ENCODE data around the gene LCN6. TPM values are rescaled to one million over a fixed set of nuclear protein-coding genes. Genes with fewer than 3 reads are reported as not detected.
A peak's percentile ranks its signal among the peaks of the same experiment; 100 is the strongest.

Gene LCN6
- total RNA-seq, 8 experiments from 2014 or later = 0.41 to 0.76 TPM; not detected in 6

GRCh38 chr9:136734837-136735496 lies 13.4 kb downstream of the LCN6 start:
- H3K4me3 ChIP-seq = no peak overlapping the region
- ATAC-seq (replicated peaks in 6 of 8) = peak in 3 of 8 experiments; percentile 2 to 22 (median 8)
- 0 to 93% (median 69%) methylated on average over 1 to 9 of the region's 12 CpGs; no CpG with 5 or more reads in 2 of the 10 experiments for WGBS, 10 experiments
- no peaks in the 10 kb centered on the region for H3K4me1 ChIP-seq (replicated peaks in 1 of 2)
- in situ Hi-C loops (cut with MboI; ENCODE audit: low pct_unique_long_range_greater_than_20kb in 2 of 9, low sequenced_read_pairs in 9 of 9, unreplicated experiment in 9 of 9) = no loop called here
- no peak overlapping the region for H3K27ac ChIP-seq

GRCh38 chr9:136733611-136734010 lies 14.7 kb downstream of the LCN6 start:
- in situ Hi-C loops (cut with MboI; ENCODE audit: low pct_unique_long_range_greater_than_20kb in 2 of 9, low sequenced_read_pairs in 9 of 9, unreplicated experiment in 9 of 9) = no loop called here
- WGBS, 10 experiments = 0 to 100% (median 95%) methylated on average over 1 to 5 of the region's 12 CpGs; no CpG with 5 or more reads in 4 of the 10 experiments
- Histone ChIP-seq H3K4me3 (no peak overlapping the region), H3K4me1 (replicated peaks in 1 of 2) (peaks cover 3 to 4% of the 10 kb centered on the region in 2 donors), H3K27ac (no peak overlapping the region)
- no peak for ATAC-seq (replicated peaks in 6 of 8)

- 20 to 70% (median 58%) methylated on average over 1 to 13 of the region's 16 CpGs; no CpG with 5 or more reads in 4 of the 10 experiments for WGBS, 10 experiments
- in situ Hi-C loops (cut with MboI; ENCODE audit: low pct_unique_long_range_greater_than_20kb in 2 of 9, low sequenced_read_pairs in 9 of 9, unreplicated experiment in 9 of 9) = no loop called here
- Histone ChIP-seq H3K4me3 (no peak overlapping the region), H3K4me1 (replicated peaks in 1 of 2) (peaks cover 3 to 4% of the 10 kb centered on the region in 2 donors), H3K27ac (no peak overlapping the region)
- ATAC-seq (replicated peaks in 6 of 8) = no peak
These were observed 15.7 kb downstream of the LCN6 start for GRCh38 chr9:136732444-136733178.

- in situ Hi-C loops (cut with MboI; ENCODE audit: low pct_unique_long_range_greater_than_20kb in 2 of 9, low sequenced_read_pairs in 9 of 9, unreplicated experiment in 9 of 9) = no loop called here
These were observed 18.4 kb downstream of the LCN6 start for GRCh38 chr9:136729926-136730325.

GRCh38 chr9:136729144-136729543 lies 19.2 kb downstream of the LCN6 start:
- H3K27ac ChIP-seq = no peak overlapping the region
- ATAC-seq (replicated peaks in 6 of 8) = peak in 3 of 8 experiments; percentile 4 to 23 (median 16)
- H3K4me3 ChIP-seq = peak overlapping the region; percentile 42 to 67 (median 54)
- in situ Hi-C loops (cut with MboI; ENCODE audit: low pct_unique_long_range_greater_than_20kb in 2 of 9, low sequenced_read_pairs in 9 of 9, unreplicated experiment in 9 of 9) = no loop called here
- 33 to 59% (median 40%) methylated on average over 1 to 3 of the region's 7 CpGs; no CpG with 5 or more reads in 6 of the 10 experiments for WGBS, 10 experiments
- H3K4me1 ChIP-seq (replicated peaks in 1 of 2) = peaks cover 16 to 19% of the 10 kb centered on the region in 2 donors

More at GRCh38 chr9:136729926-136730325, 18.4 kb downstream of the LCN6 start:
- H3K4me1 ChIP-seq (replicated peaks in 1 of 2) = peaks cover 16 to 19% of the 10 kb centered on the region in 2 donors
- no peak for ATAC-seq (replicated peaks in 6 of 8)
- H3K27ac ChIP-seq = no peak overlapping the region
- WGBS, 10 experiments = 60 to 94% (median 78%) methylated on average over 2 to 5 of the region's 8 CpGs; no CpG with 5 or more reads in 6 of the 10 experiments
- no peak overlapping the region for H3K4me3 ChIP-seq

- Histone ChIP-seq H3K27ac (no peak overlapping the region), H3K4me1 (replicated peaks in 1 of 2) (peaks cover 16 to 19% of the 10 kb centered on the region in 2 donors), H3K4me3 (peak overlapping the region; percentile 42 to 67 (median 54))
- in situ Hi-C loops (cut with MboI; ENCODE audit: low pct_unique_long_range_greater_than_20kb in 2 of 9, low sequenced_read_pairs in 9 of 9, unreplicated experiment in 9 of 9) = no loop called here
- peak; percentile 32 to 56 (median 48) for ATAC-seq (replicated peaks in 6 of 8)
- WGBS, 10 experiments = 0 to 14% (median 0%) methylated on average over 1 to 6 of the region's 53 CpGs; no CpG with 5 or more reads in 7 of the 10 experiments
These were observed 19.7 kb downstream of the LCN6 start for GRCh38 chr9:136728548-136729123.

- in situ Hi-C loops (cut with MboI; ENCODE audit: low pct_unique_long_range_greater_than_20kb in 2 of 9, low sequenced_read_pairs in 9 of 9, unreplicated experiment in 9 of 9) = no loop called here
- WGBS, 10 experiments = no CpG with 5 or more reads among the region's 66 CpGs
- H3K4me3 ChIP-seq = peak overlapping the region; percentile 42 to 67 (median 54)
- peaks cover 16 to 19% of the 10 kb centered on the region in 2 donors for H3K4me1 ChIP-seq (replicated peaks in 1 of 2)
- ATAC-seq (replicated peaks in 6 of 8) = peak; percentile 60 to 78 (median 72)
- H3K27ac ChIP-seq = peak overlapping the region; percentile 31 to 71
These were observed 20.2 kb downstream of the LCN6 start for GRCh38 chr9:136728080-136728547.

GRCh38 chr9:136726631-136727191 lies 21.6 kb downstream of the LCN6 start:
- 0 to 60% (median 10%) methylated on average over 1 to 10 of the region's 18 CpGs; no CpG with 5 or more reads in 3 of the 10 experiments for WGBS, 10 experiments
- in situ Hi-C loops (cut with MboI; ENCODE audit: low pct_unique_long_range_greater_than_20kb in 2 of 9, low sequenced_read_pairs in 9 of 9, unreplicated experiment in 9 of 9) = no loop called here
- H3K4me1 ChIP-seq (replicated peaks in 1 of 2) = peaks cover 16 to 19% of the 10 kb centered on the region in 2 donors

GRCh38 chr9:136726118-136726517 lies 22.2 kb downstream of the LCN6 start:
- 53 to 100% (median 94%) methylated on average over 1 to 9 of the region's 16 CpGs; no CpG with 5 or more reads in 4 of the 10 experiments for WGBS, 10 experiments
- no peak for ATAC-seq (replicated peaks in 6 of 8)
- in situ Hi-C loops (cut with MboI; ENCODE audit: low pct_unique_long_range_greater_than_20kb in 2 of 9, low sequenced_read_pairs in 9 of 9, unreplicated experiment in 9 of 9) = no loop called here
- no peak overlapping the region for H3K27ac ChIP-seq
- no peak overlapping the region for H3K4me3 ChIP-seq
- H3K4me1 ChIP-seq (replicated peaks in 1 of 2) = peaks cover 21 to 23% of the 10 kb centered on the region in 2 donors

More at GRCh38 chr9:136726631-136727191, 21.6 kb downstream of the LCN6 start:
- Histone ChIP-seq H3K4me3 (peak overlapping the region; percentile 42 to 67 (median 54)), H3K27ac (no peak overlapping the region)
- peak in 3 of 8 experiments; percentile 2 to 3 (median 2) for ATAC-seq (replicated peaks in 6 of 8)

GRCh38 chr9:136725612-136726011 lies 22.7 kb downstream of the LCN6 start:
- H3K4me3 ChIP-seq = no peak overlapping the region
- no peak for ATAC-seq (replicated peaks in 6 of 8)
- in situ Hi-C loops (cut with MboI; ENCODE audit: low pct_unique_long_range_greater_than_20kb in 2 of 9, low sequenced_read_pairs in 9 of 9, unreplicated experiment in 9 of 9) = no loop called here
- H3K4me1 ChIP-seq (replicated peaks in 1 of 2) = peaks cover 26 to 28% of the 10 kb centered on the region in 2 donors
- no peak overlapping the region for H3K27ac ChIP-seq
- 71 to 100% (median 87%) methylated on average over 3 to 7 of the region's 10 CpGs; no CpG with 5 or more reads in 7 of the 10 experiments for WGBS, 10 experiments

- 47 to 100% (median 80%) methylated on average over 1 to 4 of the region's 7 CpGs; no CpG with 5 or more reads in 3 of the 10 experiments for WGBS, 10 experiments
- Histone ChIP-seq H3K4me3 (no peak overlapping the region), H3K4me1 (replicated peaks in 1 of 2) (peaks cover 30 to 33% of the 10 kb centered on the region in 2 donors), H3K27ac (no peak overlapping the region)
- in situ Hi-C loops (cut with MboI; ENCODE audit: low pct_unique_long_range_greater_than_20kb in 2 of 9, low sequenced_read_pairs in 9 of 9, unreplicated experiment in 9 of 9) = no loop called here
- no peak for ATAC-seq (replicated peaks in 6 of 8)
These were observed 23.6 kb downstream of the LCN6 start for GRCh38 chr9:136724772-136725171.

GRCh38 chr9:136723989-136724388 lies 24.3 kb downstream of the LCN6 start:
- H3K4me3 ChIP-seq = no peak overlapping the region
- H3K4me1 ChIP-seq (replicated peaks in 1 of 2) = peaks cover 36 to 38% of the 10 kb centered on the region in 2 donors
- WGBS, 10 experiments = 92 to 100% (median 100%) methylated on average over 1 to 3 of the region's 8 CpGs; no CpG with 5 or more reads in 7 of the 10 experiments
- no peak overlapping the region for H3K27ac ChIP-seq
- ATAC-seq (replicated peaks in 6 of 8) = no peak
- in situ Hi-C loops (cut with MboI; ENCODE audit: low pct_unique_long_range_greater_than_20kb in 2 of 9, low sequenced_read_pairs in 9 of 9, unreplicated experiment in 9 of 9) = no loop called here

All from motor neuron (in vitro differentiated cells).